Measurements from ENCODE around the gene INMT.

INMT gene

DNA sequence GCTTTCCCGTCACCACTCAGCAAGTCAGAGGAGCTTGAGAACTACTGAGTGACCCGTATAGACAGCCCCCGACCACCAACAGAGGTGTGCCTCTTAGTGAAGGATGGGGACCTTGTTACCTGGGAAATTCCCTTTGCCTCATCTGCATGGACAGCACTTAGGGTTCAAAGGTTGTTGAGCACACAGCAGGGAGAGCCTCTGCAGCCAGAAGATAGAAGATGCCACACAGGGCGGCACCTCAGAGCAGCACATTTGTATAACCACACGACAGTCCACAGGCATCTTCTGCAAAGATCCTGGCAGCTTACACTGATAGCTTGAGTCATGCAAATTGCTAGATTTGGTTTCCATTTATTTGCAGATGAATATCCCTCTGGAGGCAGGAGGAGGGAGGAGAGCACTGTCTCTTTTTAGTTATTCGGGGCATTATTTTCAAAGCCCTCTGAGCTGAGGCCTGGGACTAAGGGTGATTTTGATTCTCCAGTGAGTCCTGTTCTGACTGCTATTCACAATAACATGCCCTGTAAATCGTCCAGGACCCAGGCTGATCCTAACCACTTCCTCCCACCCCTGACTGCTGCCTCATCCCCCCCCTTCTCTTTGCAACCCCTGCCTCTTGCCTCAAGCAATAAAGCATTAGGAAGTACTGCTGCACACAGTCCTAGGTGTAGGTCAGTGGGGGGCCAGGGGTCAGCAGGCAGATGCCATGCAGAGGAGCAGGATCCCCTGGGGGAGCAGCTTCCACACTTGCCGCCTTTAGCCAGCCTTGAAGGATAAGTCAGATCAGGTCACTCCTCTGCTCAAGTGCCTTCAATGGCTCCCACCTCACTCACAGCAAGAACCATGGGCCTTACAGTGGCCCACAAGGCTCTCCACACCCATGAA lies 24.6 kb upstream of the INMT start:
- DNase-seq (ENCODE audit: low read depth in 2 of 2, low spot score in 1 of 2), result peak; percentile 14 to 32

- DNase-seq (ENCODE audit: low read depth in 2 of 2, low spot score in 1 of 2), result no peak
Observed at GRCh38 chr7:30728591-30729100, 23.3 kb upstream of the INMT start.

- DNase-seq (ENCODE audit: low read depth in 2 of 2, low spot score in 1 of 2), result no peak
Observed at GRCh38 chr7:30729642-30730041, 22.3 kb upstream of the INMT start.

DNA sequence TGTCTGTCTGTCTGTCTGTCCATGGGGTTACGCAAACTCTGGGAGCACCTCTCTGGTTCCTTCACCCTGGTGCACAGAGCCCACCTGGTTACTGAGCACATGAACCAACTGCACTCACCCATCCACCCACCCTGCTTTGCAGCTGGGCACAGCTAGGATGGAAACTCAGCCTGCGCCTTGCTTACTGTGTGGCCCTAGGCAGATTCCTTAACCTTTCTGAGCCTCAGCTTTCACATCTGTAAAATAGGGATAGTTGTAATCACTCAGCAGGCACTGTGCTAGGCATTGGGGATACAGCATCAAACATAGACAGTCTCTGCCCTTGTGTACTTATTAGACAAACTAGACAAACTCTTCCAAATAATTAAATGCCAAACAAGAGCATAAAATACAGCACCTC lies 21.8 kb upstream of the INMT start:
- DNase-seq (ENCODE audit: low read depth in 2 of 2, low spot score in 1 of 2), result no peak

DNA sequence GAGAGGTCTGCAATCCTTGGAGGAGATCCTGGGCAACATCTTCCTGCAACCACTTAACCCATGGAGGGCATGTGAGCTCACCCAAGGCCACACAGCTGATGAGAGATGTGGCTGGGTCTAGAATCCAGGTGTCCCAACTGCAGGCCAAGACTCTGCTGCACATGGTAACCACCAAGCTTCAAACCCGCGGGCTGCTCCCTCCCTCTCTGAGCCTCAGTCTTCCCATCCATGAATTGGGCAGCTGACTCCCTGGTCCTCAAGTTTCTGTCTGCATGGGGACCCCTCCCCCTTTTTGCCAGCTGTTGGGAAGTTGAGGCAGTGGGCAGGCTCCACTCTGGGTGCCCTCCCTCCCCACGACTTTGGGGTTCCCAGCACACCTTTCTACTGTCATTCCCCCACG lies 20.9 kb upstream of the INMT start:
- DNase-seq (ENCODE audit: low read depth in 2 of 2, low spot score in 1 of 2), result no peak

DNA sequence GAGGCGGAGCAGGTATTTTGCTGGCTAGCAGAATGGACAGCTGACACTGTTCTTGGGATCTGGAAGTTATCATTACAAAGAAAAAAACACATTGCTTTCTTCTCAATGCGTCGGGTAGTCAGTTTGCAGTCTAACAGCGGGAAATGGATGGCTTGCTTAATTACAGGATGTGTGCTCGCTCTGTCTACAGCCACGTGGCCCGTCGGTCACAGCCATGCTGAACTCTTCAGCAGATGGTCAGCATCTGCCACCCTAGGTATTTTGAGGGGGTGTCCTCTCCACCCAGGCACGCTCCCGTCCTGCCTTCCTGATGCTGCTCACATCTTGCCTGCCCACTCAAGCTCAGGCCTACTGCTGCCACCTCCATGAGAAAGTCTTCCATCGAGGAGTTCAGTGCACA lies 20.4 kb upstream of the INMT start:
- no peak for DNase-seq (ENCODE audit: low read depth in 2 of 2, low spot score in 1 of 2)

GRCh38 chr7:30732606-30733005 lies 19.3 kb upstream of the INMT start:
- no peak for DNase-seq (ENCODE audit: low read depth in 2 of 2, low spot score in 1 of 2)

DNA sequence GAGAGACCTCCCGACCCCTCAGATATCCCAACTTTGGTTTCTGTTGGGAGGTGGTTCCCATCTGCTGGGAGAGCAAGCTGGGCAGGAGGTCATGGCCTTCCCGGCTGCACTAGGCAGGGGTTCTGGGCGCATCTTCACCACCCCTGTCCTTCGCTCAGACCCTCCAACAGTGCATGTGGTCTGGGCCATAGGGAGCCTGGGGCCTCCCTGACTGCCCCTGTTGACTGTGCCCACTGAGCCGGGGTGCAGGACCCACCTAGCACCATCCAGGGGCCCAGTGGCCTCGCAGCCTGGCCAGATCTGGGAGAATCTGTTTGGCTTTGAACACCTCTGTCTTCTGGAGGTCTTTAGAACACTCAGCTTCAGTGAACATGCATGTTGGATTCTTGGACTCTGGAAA lies 18.7 kb upstream of the INMT start:
- DNase-seq (ENCODE audit: low read depth in 2 of 2, low spot score in 1 of 2), result no peak

DNA sequence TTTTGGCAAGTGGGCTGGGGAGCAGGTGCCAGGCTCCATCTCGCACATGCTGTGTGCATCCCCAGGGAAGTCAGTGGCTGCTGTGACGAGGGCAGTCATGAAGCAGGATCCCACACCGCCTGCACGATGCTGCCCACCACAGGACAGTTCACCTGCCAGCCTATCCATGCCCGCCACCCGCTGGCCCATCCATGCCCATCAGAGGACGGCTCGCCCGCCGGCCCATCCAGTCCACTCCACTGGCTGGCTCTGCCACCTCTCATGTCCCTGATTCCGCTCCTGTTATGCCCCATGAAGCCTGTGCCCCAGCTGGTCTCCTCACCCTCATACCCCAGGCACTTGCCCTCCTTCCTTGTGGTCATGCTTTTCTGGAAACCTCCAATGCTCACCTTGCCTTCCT lies 18.2 kb upstream of the INMT start:
- no peak for DNase-seq (ENCODE audit: low read depth in 2 of 2, low spot score in 1 of 2)

- no peak for DNase-seq (ENCODE audit: low read depth in 2 of 2, low spot score in 1 of 2)
Observed at GRCh38 chr7:30734497-30734896, 17.4 kb upstream of the INMT start.

- DNase-seq (ENCODE audit: low read depth in 2 of 2, low spot score in 1 of 2), result no peak
Observed at GRCh38 chr7:30735631-30736030, 16.3 kb upstream of the INMT start.

GRCh38 chr7:30736291-30736690 lies 15.6 kb upstream of the INMT start:
- DNase-seq (ENCODE audit: low read depth in 2 of 2, low spot score in 1 of 2), result no peak

GRCh38 chr7:30738026-30738915 lies 13.7 kb upstream of the INMT start:
- DNase-seq (ENCODE audit: low read depth in 2 of 2, low spot score in 1 of 2), result no peak

DNA sequence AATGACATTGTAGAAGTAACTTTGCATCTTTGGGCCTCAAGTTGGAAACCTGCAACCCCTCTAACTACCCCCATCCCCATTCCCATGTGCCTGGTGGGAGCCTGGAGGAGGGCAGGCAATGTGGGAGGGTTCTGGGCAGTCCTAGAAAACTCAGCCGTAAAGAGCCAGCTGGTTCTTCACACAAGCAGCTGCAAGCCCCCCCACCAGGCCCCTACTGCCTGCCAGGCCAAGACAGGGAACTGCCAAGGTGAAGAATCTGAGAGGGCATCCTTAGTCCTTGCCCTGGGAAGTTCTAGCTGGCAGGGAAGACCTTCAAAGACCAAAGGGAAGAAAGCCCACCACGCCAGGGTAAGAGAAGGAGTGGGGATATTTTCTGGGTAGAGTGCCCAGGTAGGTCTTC lies 12.2 kb upstream of the INMT start:
- DNase-seq (ENCODE audit: low read depth in 2 of 2, low spot score in 1 of 2), result no peak

- DNase-seq (ENCODE audit: low read depth in 2 of 2, low spot score in 1 of 2), result peak; percentile 49 to 59
Observed at GRCh38 chr7:30740417-30741181, 11.3 kb upstream of the INMT start.

DNA sequence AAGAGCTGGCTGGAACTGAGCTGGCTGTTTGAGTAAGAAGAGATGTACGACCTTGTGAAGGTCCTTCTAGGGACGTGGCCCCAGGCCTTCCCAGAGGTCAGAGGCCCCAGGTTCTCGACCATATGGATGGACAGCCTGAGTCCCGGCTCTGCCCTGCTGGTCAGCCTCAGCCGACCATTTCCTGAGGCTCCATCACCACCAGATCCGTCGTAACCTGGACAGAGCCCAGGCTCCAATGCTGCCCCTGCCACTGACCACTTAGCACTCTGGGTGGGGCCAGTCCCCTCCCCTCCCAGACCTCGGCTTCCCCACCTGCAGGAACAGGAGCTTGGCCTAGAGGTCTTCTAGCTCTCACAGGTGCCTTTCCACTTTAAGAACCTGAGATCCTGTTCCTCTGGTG lies 10.6 kb upstream of the INMT start:
- DNase-seq (ENCODE audit: low read depth in 2 of 2, low spot score in 1 of 2), result no peak

- no peak for DNase-seq (ENCODE audit: low read depth in 2 of 2, low spot score in 1 of 2)
Observed at GRCh38 chr7:30743371-30744074, 8.4 kb upstream of the INMT start.

DNA sequence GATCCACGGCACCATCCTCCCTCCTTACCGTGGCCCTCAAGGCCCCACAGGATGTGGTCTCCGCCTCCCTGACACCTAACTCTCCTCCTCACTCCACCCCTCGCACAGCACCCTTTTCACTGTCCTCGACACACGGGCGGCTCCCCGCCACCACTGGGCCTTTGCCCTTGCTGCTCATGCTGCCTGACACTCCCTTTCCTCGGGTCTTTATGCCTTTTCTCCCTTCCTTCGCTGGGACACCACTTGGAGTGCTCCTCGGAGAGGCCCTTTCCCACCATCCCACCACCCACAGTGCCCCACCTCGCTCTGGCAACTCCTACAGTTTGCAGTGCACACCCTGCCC lies 7.9 kb upstream of the INMT start:
- no peak for DNase-seq (ENCODE audit: low read depth in 2 of 2, low spot score in 1 of 2)

- DNase-seq (ENCODE audit: low read depth in 2 of 2, low spot score in 1 of 2), result no peak
Observed at GRCh38 chr7:30745261-30745941, 6.5 kb upstream of the INMT start.

DNA sequence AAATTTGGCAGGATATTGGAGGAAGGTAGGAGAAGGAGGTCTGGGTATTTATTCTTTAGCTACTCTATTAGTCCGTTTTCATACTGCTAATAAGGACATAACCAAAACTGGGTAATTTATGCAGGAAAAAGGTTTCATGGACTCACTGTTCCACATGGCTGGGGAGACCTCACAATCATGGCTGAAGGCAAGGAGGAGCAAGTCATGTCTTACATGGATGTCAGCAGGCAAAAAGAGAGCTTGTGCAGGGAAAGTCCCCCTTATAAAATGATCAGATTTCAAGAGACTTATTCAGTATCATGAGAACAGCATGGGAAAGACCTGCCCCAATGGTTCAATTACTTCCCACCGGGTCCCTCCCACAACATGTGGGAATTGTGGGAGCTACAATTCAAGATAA lies 1.9 kb upstream of the INMT start:
- DNase-seq (ENCODE audit: low read depth in 2 of 2, low spot score in 1 of 2), result no peak
